Measurements from ENCODE around the gene DRICH1.
"Not testable (repeated sequence)": the region's sequence is repeated elsewhere in the genome, so short reads cannot be mapped to it uniquely, and the experiment has no call there.

GRCh38 chr22:23595904-23596303, 36.2 kb downstream of the DRICH1 start:
- TF ChIP-seq MAX (IDR thresholded peaks at IDR 0.05); MAFK (IDR thresholded peaks at IDR 0.05; ENCODE audit: low read depth, low read length); CTCF (IDR thresholded peaks at IDR 0.05; ENCODE audit: control extremely low read depth in 1 of 3, insufficient read depth in 1 of 3, low read depth in 1 of 3, low read length in 3 of 3): not testable (repeated sequence)

All from H1 (cell line).